ENCODE measurements around the gene TGFB3.
"Not testable (repeated sequence)": the region's sequence is repeated elsewhere in the genome, so short reads cannot be mapped to it uniquely, and the experiment has no call there.

Gene TGFB3

DNA sequence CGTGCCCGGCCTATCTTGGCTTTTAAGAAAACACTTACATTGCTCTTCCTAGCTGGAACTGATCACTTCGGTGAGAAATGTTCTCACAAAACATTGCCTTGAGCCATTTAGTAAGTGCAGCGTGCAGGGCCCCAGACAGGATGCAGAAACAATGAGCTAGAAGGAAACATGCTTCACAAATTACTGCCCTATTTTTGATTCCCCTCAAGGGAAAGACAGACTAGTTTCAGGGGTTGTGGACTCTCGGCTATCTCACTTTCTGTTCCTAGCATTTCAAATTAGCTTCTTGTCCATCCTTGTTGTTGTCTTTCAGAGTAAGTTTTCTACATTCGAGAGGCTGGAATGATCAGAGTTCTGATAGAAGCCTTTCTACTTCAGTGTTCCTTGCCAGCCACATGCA is 21.6 kb downstream of the TGFB3 start:
- no peak for DNase-seq (ENCODE audit: low spot score)

DNA sequence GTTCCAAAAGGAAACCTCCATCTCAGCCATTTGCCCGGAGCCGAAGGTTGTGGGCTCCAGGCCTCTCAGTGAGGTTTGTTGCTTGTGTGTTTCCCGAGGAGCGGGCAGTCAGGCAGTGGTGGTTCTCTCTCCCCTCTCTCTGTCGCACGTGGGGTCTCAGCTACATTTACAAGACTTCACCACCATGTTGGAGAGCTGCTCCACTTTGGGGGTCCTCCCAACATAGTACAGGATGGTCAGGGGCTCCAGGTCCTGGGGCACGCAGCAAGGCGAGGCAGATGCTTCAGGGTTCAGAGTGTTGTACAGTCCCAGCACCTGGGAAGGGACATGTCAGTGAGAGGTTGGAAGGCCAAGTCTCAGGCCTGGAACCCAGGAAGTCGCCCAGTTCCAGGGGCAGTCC is 22.8 kb downstream of the TGFB3 start:
- no peak for DNase-seq (ENCODE audit: low spot score)

DNA sequence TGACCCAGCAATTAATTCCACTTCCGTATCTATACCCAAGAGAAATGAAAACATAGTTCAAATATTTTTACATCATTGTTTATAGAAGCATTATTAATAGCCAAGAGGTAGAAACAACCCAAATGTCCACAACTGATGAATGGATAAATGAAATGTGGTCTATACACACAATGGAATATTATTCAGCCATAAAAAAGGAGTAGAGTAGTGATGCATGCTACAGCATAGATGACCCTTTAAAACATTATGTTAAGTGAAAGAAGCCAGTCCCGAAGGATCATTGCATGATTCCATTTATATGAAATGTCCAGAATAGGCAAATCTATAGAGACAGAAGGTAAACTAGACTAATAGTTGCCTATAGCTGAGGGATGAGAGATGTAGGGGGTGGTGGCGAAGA is 29.3 kb downstream of the TGFB3 start:
- DNase-seq (ENCODE audit: low spot score) = no peak

DNA sequence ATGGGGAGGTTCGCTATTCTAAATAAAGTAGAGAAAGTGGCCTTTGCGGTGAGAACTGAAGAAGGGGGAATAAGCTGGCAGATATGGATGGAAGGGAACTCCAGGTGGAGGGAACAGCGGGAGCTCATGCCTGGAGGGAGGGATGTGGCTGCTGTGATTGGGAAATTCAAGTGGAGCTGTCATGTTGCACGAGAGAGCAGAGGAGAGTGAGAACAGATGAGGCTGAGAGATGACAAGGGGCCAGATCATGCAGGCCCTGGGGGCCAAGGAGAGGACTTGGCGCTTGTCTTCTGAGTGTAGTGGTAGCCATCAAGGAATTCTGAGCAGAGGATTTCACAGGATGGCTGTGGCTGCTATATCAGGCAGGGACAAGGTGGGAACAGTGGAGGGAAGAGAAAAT is 35.0 kb downstream of the TGFB3 start:
- no peak for DNase-seq (ENCODE audit: low spot score)

DNA sequence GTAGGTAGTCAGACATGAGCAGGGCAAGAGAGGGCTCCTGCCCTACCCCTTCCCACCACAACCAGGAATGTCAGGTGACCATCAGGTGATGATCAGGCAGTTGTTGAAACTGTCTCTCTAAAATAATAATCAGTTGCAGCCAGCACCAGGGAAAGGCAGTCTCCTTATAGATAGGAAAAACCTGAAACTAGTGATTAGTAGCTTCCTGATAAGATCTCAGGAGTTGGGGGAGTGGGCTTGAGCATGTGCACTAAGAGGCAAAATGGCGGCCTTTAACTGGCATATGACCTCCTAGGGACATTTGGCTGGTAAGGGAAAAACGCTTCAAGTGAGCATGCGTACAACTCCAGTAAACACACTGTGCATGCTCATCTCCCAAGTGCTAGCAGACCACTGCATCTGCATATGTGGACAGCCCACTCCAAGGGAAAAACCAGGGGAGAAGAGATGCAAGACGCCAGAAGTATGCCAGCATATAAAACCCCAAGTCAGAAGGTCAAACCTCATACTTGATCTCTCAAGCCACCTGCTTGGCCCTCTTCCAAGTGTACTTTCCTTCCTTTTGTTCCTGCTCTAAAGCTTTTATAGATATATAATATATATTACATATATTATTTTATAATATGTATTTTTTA is 37.1 kb downstream of the TGFB3 start:
- no peak for DNase-seq (ENCODE audit: low spot score)

DNA sequence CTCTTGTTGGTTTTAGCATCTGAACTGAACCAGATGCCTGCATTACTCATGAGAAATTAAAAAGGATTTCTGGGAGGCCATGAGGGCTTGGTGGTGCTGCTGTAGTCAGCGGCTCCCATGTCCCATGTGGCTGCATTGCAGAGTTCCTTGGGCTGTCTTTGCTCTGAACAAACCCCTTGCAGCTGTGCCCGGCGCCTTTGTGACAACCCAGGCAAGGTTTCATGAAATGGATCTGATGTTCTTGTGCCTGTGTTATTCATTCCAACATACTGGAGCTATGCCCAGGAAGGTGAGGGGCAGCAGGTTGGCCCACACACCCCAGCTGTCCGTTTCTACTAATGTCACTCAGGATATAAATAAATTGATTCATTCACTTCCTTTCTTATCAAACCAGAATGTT is 40.8 kb downstream of the TGFB3 start:
- DNase-seq (ENCODE audit: low spot score) = no peak

DNA sequence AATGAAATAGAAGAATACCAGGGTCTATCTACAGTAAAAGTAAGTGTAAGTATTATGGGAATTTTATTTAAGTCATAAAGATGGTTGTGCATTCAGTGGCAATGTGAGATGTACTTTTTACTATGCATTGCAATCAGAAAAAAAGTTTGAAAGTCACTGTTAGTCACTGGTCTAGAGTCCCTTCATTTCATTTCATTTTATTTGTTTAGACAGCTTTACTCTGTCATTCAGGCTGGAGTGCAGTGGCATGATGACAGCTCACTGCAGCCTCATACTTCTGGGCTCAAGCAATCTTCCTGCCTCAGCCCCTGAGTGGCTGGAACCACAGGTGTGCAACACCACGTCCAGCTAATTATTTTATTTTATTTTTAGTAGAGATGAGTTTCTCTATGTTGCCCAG is 42.6 kb downstream of the TGFB3 start:
- no peak for DNase-seq (ENCODE audit: low spot score)

DNA sequence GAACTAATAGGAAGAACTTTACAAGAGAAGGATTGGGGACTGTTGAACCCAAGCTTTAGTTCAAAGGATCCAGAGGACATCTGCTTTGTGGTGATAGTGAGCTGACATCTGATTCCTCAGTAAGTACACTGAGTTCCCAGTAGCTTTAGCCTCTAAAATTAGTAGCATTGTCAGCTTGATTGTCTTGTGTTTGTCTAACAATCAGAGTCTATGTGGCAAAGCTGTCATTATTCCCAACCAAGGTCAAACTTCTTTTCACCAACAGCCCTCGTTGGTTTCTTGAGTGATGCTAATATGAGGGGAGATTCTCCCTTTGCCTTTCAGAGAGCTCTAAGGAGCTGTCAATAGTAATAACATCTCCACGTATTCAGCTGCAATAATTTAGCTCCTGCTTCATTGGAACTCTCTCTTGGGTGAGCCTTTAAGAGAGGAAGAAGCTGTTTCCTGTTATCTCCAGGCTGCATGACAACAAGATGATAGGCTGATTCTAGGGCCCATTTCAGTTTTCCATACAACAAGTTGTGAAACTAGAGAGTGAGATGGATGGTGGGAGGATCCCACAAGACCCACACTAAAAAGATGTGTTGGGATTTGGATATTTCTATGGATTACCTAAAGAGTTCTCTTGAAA is 46.7 kb downstream of the TGFB3 start:
- DNase-seq (ENCODE audit: low spot score) = no peak

DNA sequence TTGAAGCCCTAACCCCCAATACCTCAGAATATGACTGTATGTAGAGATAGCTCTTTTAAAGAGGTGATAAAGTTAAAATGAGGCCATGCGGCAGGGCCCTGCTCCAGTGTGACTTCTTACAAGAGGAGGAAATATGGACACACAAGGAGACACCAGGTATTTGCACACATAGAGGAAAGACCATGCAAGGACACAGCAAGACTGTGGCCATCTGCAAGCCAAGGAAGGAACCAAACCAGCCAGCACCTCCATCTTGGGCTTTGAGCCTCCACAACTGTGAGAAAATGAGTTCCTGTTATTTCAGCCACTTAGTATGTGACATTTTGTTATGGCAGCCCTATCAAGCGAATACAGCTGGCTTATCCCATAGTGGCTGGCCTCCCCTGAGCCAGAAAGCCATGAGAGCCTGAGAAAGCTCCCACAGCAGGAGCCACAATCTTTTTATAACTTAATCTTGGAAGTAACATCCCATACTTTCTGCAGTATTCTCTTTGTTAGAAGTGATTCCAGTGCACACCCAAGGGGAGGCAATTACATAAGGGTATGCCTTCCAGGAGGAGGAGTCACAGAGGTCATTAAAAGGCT is 48.0 kb downstream of the TGFB3 start:
- DNase-seq (ENCODE audit: low spot score) = no peak

DNA sequence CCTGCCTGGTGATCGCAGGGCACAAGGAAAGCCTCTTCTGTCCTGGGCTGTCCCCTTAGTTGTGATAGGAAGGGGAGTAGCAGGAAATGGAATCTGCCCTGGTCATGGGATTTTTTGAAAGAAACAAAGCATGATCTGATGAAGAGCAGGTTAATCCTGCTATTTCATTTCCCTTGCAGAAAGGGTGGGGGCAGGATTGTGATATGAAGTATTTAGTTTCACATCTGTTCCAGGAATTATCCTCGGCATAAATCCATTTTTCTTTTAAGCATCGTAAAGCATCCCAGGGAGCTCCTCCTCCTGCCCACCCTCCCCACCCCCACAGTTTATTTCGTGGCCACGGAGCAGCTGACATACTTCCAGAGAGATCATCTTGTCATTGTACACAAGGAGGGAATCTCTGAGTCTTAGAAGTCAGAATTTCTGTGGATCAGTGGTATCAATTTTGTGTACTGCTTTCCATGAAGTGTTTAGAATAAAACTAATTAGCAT is 53.1 kb downstream of the TGFB3 start:
- peak; percentile 14 for DNase-seq (ENCODE audit: low spot score)

DNA sequence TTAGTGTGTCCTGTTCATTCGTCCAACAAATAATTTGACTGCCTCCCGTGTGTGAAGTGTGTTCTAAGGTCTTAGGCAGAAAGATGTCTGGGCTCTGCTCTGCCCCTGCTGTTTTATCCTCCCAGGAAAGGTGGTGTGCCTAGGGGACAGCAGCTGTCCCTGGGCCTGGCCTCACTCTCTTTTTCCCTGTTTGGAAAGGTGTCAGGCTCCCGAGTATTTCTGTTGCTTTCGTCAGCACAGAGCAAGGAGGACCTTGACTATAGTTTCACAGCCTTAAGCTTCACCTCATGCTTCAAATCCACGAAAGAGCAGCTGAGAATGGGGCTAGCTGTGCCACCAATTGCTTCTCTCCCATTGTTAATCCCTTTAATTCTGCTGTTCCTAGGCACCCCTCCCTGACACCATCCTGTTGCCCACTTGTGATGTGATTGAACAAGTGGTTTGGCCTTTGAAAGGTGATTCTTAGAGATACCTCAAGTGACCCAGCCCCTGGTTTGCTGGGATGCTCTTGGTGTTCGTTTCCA is 54.2 kb downstream of the TGFB3 start:
- DNase-seq (ENCODE audit: low spot score) = no peak

DNA sequence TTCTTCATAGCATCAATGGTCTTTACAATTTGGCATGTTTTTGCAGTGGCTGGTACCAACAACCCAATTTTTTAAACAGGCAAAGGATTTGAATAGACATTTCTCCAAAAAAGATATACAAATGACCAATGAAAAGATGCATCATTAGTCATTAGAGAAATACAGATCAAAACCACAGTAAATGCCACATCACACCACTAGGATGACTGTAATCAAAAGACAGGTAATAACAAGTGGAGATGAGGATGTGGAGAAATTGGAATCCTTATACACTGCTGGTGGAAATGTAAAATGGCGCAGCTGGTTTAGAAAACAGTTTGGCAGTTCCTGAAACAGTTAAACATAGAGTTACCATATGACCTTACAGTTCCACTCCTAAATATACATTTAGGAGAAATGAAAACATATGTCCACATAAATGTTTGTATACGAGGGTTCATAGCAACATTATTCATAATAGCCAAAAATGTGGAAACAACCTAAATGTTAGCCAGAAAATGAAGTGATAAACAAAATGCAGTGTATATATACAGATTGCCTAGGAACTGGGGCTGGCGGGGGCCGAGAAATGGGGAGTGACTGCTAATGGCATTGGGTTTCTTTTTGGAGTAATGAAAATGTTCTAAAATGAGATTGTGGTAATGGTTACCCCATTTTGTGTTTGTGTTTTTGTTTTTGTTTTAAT is 55.2 kb downstream of the TGFB3 start:
- DNase-seq (ENCODE audit: low spot score) = no peak

DNA sequence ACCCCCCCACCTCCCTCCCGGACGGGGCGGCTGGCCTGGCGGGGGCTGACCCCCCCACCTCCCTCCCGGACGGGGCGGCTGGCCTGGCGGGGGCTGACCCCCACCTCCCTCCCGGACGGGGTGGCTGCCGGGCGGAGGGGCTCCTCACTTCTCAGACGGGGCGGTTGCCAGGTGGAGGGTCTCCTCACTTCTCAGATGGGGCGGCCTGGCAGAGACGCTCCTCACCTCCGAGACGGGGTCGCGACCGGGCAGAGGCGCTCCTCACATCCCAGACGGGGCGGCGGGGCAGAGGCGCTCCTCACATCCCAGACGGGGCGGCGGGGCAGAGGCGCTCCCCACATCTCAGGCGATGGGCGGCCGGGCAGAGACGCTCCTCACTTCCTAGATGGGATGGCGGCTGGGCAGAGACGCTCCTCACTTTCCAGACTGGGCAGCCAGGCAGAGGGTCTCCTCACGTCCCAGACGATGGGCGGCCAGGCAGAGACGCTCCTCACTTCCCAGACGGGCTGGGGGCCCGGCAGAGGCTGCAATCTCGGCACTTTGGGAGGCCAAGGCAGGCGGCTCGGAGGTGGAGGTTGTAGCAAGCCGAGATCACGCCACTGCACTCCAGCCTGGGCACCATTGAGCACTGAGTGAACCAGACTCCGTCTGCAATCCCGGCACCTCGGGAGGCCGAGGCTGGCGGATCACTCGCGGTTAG is 56.5 kb downstream of the TGFB3 start:
- not testable (repeated sequence) for DNase-seq (ENCODE audit: low spot score)

DNA sequence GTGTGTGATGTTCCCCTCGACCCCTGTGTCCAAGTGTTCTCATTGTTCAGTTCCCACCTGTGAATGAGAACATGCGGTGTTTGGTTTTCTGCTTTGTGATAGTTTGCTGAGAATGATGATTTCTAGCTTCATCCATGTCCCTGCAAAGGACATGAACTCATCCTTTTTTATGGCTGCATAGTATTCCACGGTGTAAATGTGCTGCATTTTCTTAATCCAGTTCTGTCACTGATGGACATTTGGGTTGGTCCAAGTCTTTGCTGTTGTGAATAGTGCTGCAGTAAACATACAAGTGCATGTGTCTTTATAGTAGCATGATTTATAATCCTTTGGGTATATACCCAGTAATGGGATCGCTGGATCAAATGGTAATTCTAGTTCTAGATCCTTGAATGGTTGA is 61.4 kb downstream of the TGFB3 start:
- not testable (repeated sequence) for DNase-seq (ENCODE audit: low spot score)

DNA sequence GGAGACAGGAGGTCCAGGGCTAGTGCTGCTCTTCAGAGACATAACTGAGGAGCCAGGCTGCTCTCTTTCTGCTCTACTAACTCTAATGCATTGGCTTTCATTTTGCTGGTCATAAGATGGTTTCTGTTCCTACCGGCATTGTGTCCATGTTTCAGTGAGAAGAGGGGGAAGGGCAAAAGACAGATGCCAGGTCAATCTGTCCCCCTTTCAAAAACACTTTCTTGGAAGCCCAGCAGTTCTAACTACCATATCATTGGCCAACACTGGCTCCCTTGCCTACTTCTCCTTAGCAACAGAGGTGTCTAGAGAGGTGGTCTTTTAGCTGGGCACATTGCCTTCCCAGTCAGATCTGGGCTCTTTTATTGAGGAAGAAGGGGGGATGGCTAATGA is 63.9 kb downstream of the TGFB3 start:
- no peak for DNase-seq (ENCODE audit: low spot score)

DNA sequence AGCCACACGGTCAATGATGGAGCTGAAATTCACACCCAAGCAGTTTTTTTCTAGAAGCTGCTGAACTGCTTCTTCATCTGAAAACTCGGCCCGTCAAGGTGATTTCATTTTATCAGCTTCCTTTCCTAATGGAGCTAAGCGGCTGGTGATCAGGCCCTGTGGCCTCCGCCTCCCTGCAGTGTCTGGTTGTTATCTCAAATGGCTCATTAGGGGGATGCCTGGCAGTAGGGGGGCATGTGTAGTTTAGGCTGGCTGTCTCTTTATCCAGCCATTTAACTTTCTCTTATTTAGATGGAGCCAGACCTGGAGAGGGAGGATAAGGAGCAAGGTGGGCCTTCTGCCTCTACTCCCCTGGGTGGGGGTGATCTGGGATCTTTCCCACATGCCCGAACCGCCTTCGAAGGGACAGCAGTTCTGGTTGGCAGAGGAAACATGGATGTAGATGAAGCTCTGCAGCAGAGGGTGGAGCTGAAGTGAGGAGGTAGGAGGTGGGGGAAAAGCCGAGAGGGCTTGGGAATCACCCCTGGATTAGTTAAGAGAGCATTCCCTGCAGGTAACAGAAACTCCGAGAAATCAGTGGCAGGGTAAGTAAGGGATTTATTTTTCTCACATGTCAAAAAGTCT is 64.4 kb downstream of the TGFB3 start:
- no peak for DNase-seq (ENCODE audit: low spot score)

DNA sequence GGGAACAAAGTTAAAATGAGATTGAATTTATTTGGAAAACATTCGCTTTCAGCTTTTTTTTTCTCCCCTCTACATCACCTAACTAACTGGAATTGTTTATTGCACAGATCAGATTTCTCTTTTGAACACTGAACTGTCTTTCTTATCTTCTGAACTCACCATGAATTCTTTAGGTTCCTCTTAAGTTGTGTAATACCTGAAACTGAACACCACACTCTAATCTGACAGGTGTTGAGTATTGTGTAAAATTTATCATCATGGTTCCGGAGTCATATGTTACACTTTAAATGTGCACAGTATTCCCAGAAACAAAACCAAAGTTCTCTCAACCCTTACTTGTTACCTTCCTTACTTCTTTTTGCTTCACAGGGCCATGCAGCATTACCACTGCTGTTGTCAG is 66.8 kb downstream of the TGFB3 start:
- DNase-seq (ENCODE audit: low spot score) = no peak

DNA sequence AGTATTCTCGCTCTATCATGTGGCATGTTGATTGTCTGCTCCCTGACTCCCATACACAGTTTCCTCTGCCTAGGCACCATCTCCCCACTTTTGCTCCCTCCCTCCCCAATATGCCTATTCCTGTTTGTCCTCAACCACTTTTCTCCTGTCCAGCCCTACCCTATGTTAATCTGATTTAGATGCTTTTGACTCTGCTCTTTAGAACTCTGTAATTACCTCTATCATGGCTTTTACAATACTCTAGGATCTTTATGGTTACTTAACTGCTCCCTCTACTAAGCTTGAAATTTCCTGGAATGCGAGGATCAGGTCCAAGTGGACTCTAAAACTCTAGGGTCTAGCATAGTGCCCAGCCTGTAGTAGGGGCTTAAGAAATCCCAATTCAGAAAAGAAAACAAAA is 68.6 kb downstream of the TGFB3 start:
- no peak for DNase-seq (ENCODE audit: low spot score)

DNA sequence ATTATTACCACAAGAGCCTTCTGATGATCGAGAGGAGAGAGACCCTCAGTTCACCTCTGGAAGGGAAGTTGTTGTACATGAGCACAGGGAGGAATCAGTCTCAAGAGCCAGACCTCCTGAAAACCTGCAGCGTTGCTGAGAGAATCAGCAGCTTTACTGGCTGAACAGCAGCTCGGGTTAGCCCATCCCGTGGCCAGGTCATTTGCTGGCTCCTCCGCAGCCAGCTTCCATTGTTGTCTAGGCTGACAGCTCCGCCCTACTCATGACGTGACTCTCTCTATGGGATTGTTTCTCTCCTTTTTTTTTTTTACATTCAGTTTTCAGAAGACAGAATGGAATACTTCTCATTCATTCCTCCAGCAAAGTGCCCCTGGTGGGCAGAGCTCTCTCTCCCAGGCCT is 69.9 kb downstream of the TGFB3 start:
- DNase-seq (ENCODE audit: low spot score) = no peak

DNA sequence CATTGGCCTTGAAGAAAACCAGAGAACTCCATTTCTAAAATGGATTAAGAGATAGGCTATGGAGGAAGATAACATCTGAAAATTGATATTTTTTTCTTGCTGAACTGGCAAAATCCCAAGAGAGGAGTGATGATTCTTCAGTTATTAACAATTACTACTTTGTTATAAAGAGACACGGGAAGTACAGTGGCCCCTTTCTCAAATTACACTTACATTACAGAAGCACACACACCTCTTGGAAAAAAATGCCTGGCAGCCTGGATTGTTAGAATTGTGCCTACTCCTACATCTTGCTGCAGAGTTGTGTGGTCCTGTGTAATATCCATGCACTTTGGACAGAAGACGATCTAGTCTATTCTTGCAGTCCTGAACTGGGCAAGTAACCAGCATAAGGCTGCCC is 71.7 kb downstream of the TGFB3 start:
- DNase-seq (ENCODE audit: low spot score) = no peak

DNA sequence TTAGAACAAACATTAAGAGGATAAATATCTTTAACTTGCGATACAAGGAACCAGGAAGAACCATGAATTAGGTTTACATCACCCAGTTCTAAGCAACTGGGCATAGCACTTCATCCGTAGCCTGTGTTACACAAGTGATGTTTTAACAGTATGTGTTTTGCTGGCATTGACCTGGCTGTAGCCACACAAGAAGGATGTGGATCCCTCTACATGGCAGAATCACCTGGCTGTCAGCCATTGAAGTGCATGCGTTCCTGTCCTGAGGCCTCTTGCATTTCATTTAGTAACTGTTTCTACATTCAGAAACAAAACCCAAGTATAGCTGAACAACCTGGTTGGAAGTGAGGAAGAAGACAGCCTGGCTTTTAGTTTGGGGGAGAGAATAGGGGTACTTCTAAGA is 72.2 kb downstream of the TGFB3 start:
- DNase-seq (ENCODE audit: low spot score) = no peak
